Measurements from ENCODE around the gene NTN1. TPM values are rescaled to one million over a fixed set of nuclear protein-coding genes. Genes with fewer than 3 reads are reported as not detected.

NTN1 gene
- total RNA-seq, 1 experiment from 2014 or later, result 14.5 TPM

DNA sequence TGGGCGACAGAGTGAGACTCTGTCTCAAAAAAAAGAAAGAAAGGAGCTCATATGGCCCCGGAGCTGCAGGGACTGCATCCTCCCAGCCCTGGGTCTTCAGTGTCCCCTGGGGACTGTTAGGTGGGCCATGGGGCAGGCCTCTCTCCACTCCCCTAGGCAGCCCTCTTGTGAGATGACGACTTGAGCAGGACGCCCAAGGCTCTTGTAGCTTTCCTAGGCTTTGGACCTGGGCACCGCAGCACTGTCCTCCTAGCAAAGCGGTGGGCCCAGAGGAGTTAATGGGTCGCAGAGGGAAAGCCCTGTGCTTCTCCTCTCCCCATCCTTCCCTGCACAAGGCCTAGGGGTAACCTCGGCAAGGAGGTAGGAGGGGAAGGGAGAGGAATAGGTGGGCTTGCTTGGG lies 202.2 kb downstream of the NTN1 start:
- no peak overlapping the region for H3K4me3 ChIP-seq (ENCODE audit: low read depth in 2 of 2, low read length in 2 of 2)
- H3K27me3 ChIP-seq (ENCODE audit: control insufficient read depth, insufficient read depth, low read length), result no peaks in the 10 kb centered on the region
- intact Hi-C loops (cut with micrococcal nuclease; ENCODE audit: unreplicated experiment), result no loop called here
- ChIA-PET POLR2A (no interaction called here), CTCF (interaction anchor here (0.5 kb wide), 1 partner anchor 19 kb away, joined by 5 read pairs; no protein-coding TSS in a partner anchor)
- no peaks in the 10 kb centered on the region for H3K4me1 ChIP-seq (ENCODE audit: control insufficient read depth, insufficient read depth, low read length)
- no peak for TF ChIP-seq SIN3A (IDR thresholded peaks at IDR 0.05; ENCODE audit: borderline replicate concordance, insufficient read depth, low read depth, low read length)
- no peak for TF ChIP-seq POLR2AphosphoS5 (IDR thresholded peaks at IDR 0.05; ENCODE audit: low read depth, low read length)
- TF ChIP-seq, protein P1, sequence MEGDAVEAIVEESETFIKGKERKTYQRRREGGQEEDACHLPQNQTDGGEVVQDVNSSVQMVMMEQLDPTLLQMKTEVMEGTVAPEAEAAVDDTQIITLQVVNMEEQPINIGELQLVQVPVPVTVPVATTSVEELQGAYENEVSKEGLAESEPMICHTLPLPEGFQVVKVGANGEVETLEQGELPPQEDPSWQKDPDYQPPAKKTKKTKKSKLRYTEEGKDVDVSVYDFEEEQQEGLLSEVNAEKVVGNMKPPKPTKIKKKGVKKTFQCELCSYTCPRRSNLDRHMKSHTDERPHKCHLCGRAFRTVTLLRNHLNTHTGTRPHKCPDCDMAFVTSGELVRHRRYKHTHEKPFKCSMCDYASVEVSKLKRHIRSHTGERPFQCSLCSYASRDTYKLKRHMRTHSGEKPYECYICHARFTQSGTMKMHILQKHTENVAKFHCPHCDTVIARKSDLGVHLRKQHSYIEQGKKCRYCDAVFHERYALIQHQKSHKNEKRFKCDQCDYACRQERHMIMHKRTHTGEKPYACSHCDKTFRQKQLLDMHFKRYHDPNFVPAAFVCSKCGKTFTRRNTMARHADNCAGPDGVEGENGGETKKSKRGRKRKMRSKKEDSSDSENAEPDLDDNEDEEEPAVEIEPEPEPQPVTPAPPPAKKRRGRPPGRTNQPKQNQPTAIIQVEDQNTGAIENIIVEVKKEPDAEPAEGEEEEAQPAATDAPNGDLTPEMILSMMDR (IDR thresholded peaks at IDR 0.05), result no peak
- TF ChIP-seq, protein P2, sequence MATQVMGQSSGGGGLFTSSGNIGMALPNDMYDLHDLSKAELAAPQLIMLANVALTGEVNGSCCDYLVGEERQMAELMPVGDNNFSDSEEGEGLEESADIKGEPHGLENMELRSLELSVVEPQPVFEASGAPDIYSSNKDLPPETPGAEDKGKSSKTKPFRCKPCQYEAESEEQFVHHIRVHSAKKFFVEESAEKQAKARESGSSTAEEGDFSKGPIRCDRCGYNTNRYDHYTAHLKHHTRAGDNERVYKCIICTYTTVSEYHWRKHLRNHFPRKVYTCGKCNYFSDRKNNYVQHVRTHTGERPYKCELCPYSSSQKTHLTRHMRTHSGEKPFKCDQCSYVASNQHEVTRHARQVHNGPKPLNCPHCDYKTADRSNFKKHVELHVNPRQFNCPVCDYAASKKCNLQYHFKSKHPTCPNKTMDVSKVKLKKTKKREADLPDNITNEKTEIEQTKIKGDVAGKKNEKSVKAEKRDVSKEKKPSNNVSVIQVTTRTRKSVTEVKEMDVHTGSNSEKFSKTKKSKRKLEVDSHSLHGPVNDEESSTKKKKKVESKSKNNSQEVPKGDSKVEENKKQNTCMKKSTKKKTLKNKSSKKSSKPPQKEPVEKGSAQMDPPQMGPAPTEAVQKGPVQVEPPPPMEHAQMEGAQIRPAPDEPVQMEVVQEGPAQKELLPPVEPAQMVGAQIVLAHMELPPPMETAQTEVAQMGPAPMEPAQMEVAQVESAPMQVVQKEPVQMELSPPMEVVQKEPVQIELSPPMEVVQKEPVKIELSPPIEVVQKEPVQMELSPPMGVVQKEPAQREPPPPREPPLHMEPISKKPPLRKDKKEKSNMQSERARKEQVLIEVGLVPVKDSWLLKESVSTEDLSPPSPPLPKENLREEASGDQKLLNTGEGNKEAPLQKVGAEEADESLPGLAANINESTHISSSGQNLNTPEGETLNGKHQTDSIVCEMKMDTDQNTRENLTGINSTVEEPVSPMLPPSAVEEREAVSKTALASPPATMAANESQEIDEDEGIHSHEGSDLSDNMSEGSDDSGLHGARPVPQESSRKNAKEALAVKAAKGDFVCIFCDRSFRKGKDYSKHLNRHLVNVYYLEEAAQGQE (IDR thresholded peaks at IDR 0.05; ENCODE audit: insufficient read depth in 1 of 2, low read depth in 2 of 2, low read length in 1 of 2), result no peak
- TF ChIP-seq TCF7L2 (IDR thresholded peaks at IDR 0.05; ENCODE audit: low read depth, low read length), result no peak
- DNase-seq (ENCODE audit: low read depth, low spot score), result no peak
- no peak for ATAC-seq
- BruUV-seq (replicated peaks), result no TSS peak
- no peaks in the 10 kb centered on the region for H3K9me3 ChIP-seq (ENCODE audit: control insufficient read depth, insufficient read depth, low read depth, low read length)
- no peaks in the 10 kb centered on the region for H3K36me3 ChIP-seq (ENCODE audit: control insufficient read depth, insufficient read depth, low read length)
- H3K27ac ChIP-seq (ENCODE audit: low read length), result no peak overlapping the region
- in situ Hi-C loops (cut with HindIII; ENCODE audit: low pct_unique_long_range_greater_than_20kb, low sequenced_read_pairs), result no loop called here

DNA sequence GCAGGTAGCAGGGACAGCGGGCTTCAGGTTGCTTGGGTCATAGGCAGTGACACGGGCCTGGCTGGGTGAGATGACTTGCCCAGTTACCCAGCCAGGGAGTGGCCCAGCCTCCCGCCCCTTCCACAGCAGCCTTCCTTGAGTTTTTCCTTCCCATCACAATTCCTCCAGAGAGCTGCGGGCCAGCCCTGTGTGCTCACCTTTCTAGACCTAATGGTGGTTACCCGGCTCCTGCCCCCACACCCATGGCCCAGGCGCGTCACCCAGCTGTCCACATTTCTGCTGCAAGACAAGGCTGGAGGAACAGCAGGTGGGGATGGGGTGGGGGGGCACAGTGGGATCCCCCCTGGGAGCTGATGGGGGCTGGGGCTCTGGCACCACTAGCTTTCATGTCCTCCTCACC lies 203.2 kb downstream of the NTN1 start:
- in situ Hi-C loops (cut with HindIII; ENCODE audit: low pct_unique_long_range_greater_than_20kb, low sequenced_read_pairs), result no loop called here
- Histone ChIP-seq H3K9me3 (ENCODE audit: control insufficient read depth, insufficient read depth, low read depth, low read length) (no peaks in the 10 kb centered on the region), H3K4me1 (ENCODE audit: control insufficient read depth, insufficient read depth, low read length) (no peaks in the 10 kb centered on the region), H3K27ac (ENCODE audit: low read length) (no peak overlapping the region), H3K27me3 (ENCODE audit: control insufficient read depth, insufficient read depth, low read length) (no peaks in the 10 kb centered on the region), H3K4me3 (ENCODE audit: low read depth in 2 of 2, low read length in 2 of 2) (no peak overlapping the region), H3K36me3 (ENCODE audit: control insufficient read depth, insufficient read depth, low read length) (no peaks in the 10 kb centered on the region)
- POLR2A ChIA-PET, result no interaction called here
- ATAC-seq (no peak), DNase-seq (ENCODE audit: low read depth, low spot score) (no peak)
- BruUV-seq (replicated peaks), result no TSS peak
- TF ChIP-seq SIN3A (IDR thresholded peaks at IDR 0.05; ENCODE audit: borderline replicate concordance, insufficient read depth, low read depth, low read length) (no peak), TCF7L2 (IDR thresholded peaks at IDR 0.05; ENCODE audit: low read depth, low read length) (no peak), POLR2AphosphoS5 (IDR thresholded peaks at IDR 0.05; ENCODE audit: low read depth, low read length) (no peak)
- TF ChIP-seq, protein P1 (IDR thresholded peaks at IDR 0.05), result no peak
- TF ChIP-seq, protein P2 (IDR thresholded peaks at IDR 0.05; ENCODE audit: insufficient read depth in 1 of 2, low read depth in 2 of 2, low read length in 1 of 2), result no peak
- CTCF ChIA-PET, result no interaction called here
- intact Hi-C loops (cut with micrococcal nuclease; ENCODE audit: unreplicated experiment), result no loop called here
